Measurements from ENCODE around the gene SKIDA1. TPM values are rescaled to one million over a fixed set of nuclear protein-coding genes. Genes with fewer than 3 reads are reported as not detected.

SKIDA1 gene
- total RNA-seq, 1 donor, result not detected

GRCh38 chr10:21502348-21502740 is 23.1 kb downstream of the SKIDA1 start:
- H3K4me1 ChIP-seq (ENCODE audit: insufficient read depth, low read length), result peaks cover 12% of the 10 kb centered on the region
- H3K4me3 ChIP-seq (ENCODE audit: low read length), result no peak overlapping the region
- H3K9me3 ChIP-seq (ENCODE audit: low read depth, low read length), result no peaks in the 10 kb centered on the region
- peaks cover 50% of the 10 kb centered on the region for H3K27me3 ChIP-seq (ENCODE audit: insufficient read depth, low read length)

GRCh38 chr10:21501731-21502347 is 23.6 kb downstream of the SKIDA1 start:
- Histone ChIP-seq H3K9me3 (ENCODE audit: low read depth, low read length) (no peaks in the 10 kb centered on the region), H3K4me1 (ENCODE audit: insufficient read depth, low read length) (peaks cover 17% of the 10 kb centered on the region), H3K27me3 (ENCODE audit: insufficient read depth, low read length) (peaks cover 55% of the 10 kb centered on the region), H3K4me3 (ENCODE audit: low read length) (no peak overlapping the region)

- peaks cover 52% of the 10 kb centered on the region for H3K27me3 ChIP-seq (ENCODE audit: insufficient read depth, low read length)
- H3K9me3 ChIP-seq (ENCODE audit: low read depth, low read length), result no peaks in the 10 kb centered on the region
- no peak overlapping the region for H3K4me3 ChIP-seq (ENCODE audit: low read length)
- peaks cover 23% of the 10 kb centered on the region for H3K4me1 ChIP-seq (ENCODE audit: insufficient read depth, low read length)
Observed at GRCh38 chr10:21501091-21501490, 24.4 kb downstream of the SKIDA1 start.

GRCh38 chr10:21500578-21500910 is 24.9 kb downstream of the SKIDA1 start:
- peaks cover 52% of the 10 kb centered on the region for H3K27me3 ChIP-seq (ENCODE audit: insufficient read depth, low read length)
- peaks cover 24% of the 10 kb centered on the region for H3K4me1 ChIP-seq (ENCODE audit: insufficient read depth, low read length)
- no peak overlapping the region for H3K4me3 ChIP-seq (ENCODE audit: low read length)
- no peaks in the 10 kb centered on the region for H3K9me3 ChIP-seq (ENCODE audit: low read depth, low read length)

- Histone ChIP-seq H3K4me3 (ENCODE audit: low read length) (no peak overlapping the region), H3K27me3 (ENCODE audit: insufficient read depth, low read length) (peaks cover 57% of the 10 kb centered on the region), H3K4me1 (ENCODE audit: insufficient read depth, low read length) (peaks cover 30% of the 10 kb centered on the region), H3K9me3 (ENCODE audit: low read depth, low read length) (no peaks in the 10 kb centered on the region)
Observed at GRCh38 chr10:21499701-21500577, 25.5 kb downstream of the SKIDA1 start.

- H3K9me3 ChIP-seq (ENCODE audit: low read depth, low read length), result no peaks in the 10 kb centered on the region
- no peak overlapping the region for H3K4me3 ChIP-seq (ENCODE audit: low read length)
- peaks cover 39% of the 10 kb centered on the region for H3K4me1 ChIP-seq (ENCODE audit: insufficient read depth, low read length)
- H3K27me3 ChIP-seq (ENCODE audit: insufficient read depth, low read length), result peaks cover 66% of the 10 kb centered on the region
Observed at GRCh38 chr10:21498986-21499385, 26.5 kb downstream of the SKIDA1 start.

- H3K4me1 ChIP-seq (ENCODE audit: insufficient read depth, low read length), result peaks cover 43% of the 10 kb centered on the region
- H3K9me3 ChIP-seq (ENCODE audit: low read depth, low read length), result no peaks in the 10 kb centered on the region
- H3K4me3 ChIP-seq (ENCODE audit: low read length), result no peak overlapping the region
- peaks cover 72% of the 10 kb centered on the region for H3K27me3 ChIP-seq (ENCODE audit: insufficient read depth, low read length)
Observed at GRCh38 chr10:21498377-21498776, 27.1 kb downstream of the SKIDA1 start.

- H3K27me3 ChIP-seq (ENCODE audit: insufficient read depth, low read length), result peaks cover 78% of the 10 kb centered on the region
- H3K4me3 ChIP-seq (ENCODE audit: low read length), result peak overlapping the region; percentile 42
- peaks cover 43% of the 10 kb centered on the region for H3K4me1 ChIP-seq (ENCODE audit: insufficient read depth, low read length)
- H3K9me3 ChIP-seq (ENCODE audit: low read depth, low read length), result no peaks in the 10 kb centered on the region
Observed at GRCh38 chr10:21497177-21497807, 28.2 kb downstream of the SKIDA1 start.

- peaks cover 71% of the 10 kb centered on the region for H3K27me3 ChIP-seq (ENCODE audit: insufficient read depth, low read length)
- peaks cover 43% of the 10 kb centered on the region for H3K4me1 ChIP-seq (ENCODE audit: insufficient read depth, low read length)
- no peaks in the 10 kb centered on the region for H3K9me3 ChIP-seq (ENCODE audit: low read depth, low read length)
- H3K4me3 ChIP-seq (ENCODE audit: low read length), result peak overlapping the region; percentile 42
Observed at GRCh38 chr10:21496343-21497176, 28.9 kb downstream of the SKIDA1 start.

GRCh38 chr10:21495752-21496342 is 29.6 kb downstream of the SKIDA1 start:
- Histone ChIP-seq H3K4me3 (ENCODE audit: low read length) (peak overlapping the region; percentile 42), H3K27me3 (ENCODE audit: insufficient read depth, low read length) (peaks cover 66% of the 10 kb centered on the region)

GRCh38 chr10:21495002-21495751 is 30.3 kb downstream of the SKIDA1 start:
- peaks cover 39% of the 10 kb centered on the region for H3K4me1 ChIP-seq (ENCODE audit: insufficient read depth, low read length)
- peaks cover 61% of the 10 kb centered on the region for H3K27me3 ChIP-seq (ENCODE audit: insufficient read depth, low read length)
- H3K9me3 ChIP-seq (ENCODE audit: low read depth, low read length), result no peaks in the 10 kb centered on the region
- peak overlapping the region; percentile 42 for H3K4me3 ChIP-seq (ENCODE audit: low read length)

More at GRCh38 chr10:21495752-21496342, 29.6 kb downstream of the SKIDA1 start:
- Histone ChIP-seq H3K4me1 (ENCODE audit: insufficient read depth, low read length) (peaks cover 43% of the 10 kb centered on the region), H3K9me3 (ENCODE audit: low read depth, low read length) (no peaks in the 10 kb centered on the region)

GRCh38 chr10:21494191-21495001 is 31.1 kb downstream of the SKIDA1 start:
- Histone ChIP-seq H3K9me3 (ENCODE audit: low read depth, low read length) (no peaks in the 10 kb centered on the region), H3K4me3 (ENCODE audit: low read length) (peak overlapping the region; percentile 42), H3K27me3 (ENCODE audit: insufficient read depth, low read length) (peaks cover 53% of the 10 kb centered on the region), H3K4me1 (ENCODE audit: insufficient read depth, low read length) (peaks cover 32% of the 10 kb centered on the region)

GRCh38 chr10:21493784-21494183 is 31.7 kb downstream of the SKIDA1 start:
- Histone ChIP-seq H3K4me3 (ENCODE audit: low read length) (no peak overlapping the region), H3K27me3 (ENCODE audit: insufficient read depth, low read length) (peaks cover 50% of the 10 kb centered on the region), H3K9me3 (ENCODE audit: low read depth, low read length) (no peaks in the 10 kb centered on the region), H3K4me1 (ENCODE audit: insufficient read depth, low read length) (peaks cover 32% of the 10 kb centered on the region)
